Kidney epithelial cell (primary cell): ENCODE results near the gene POLR1C. TPM values are rescaled to one million over a fixed set of nuclear protein-coding genes. Genes with fewer than 3 reads are reported as not detected.
"Not testable (repeated sequence)": the region's sequence is repeated elsewhere in the genome, so short reads cannot be mapped to it uniquely, and the experiment has no call there.

Experiments
- DNase-seq: peaks from one replicate; pipeline ENCODE4 v3.0.0-alpha.2; 2010; ENCODE audit warnings: low read depth
- H3K27me3 ChIP-seq: 2 replicates; pipeline ENCODE4 v1.6.0; 2011; ENCODE audit warnings: low read length; ENCODE audit not compliant: control insufficient read depth, insufficient read depth
- H3K36me3 ChIP-seq: 2 replicates; pipeline ENCODE4 v1.5.1; 2011; ENCODE audit warnings: low read length; ENCODE audit not compliant: control insufficient read depth, insufficient read depth
- H3K4me3 ChIP-seq: 2 replicates; pipeline ENCODE4 v1.5.1; 2011; ENCODE audit warnings: low read depth, mild to moderate bottlenecking, control low read depth, low read length
- CTCF ChIP-seq: IDR thresholded peaks from 2 replicates; pipeline ENCODE4 v1.5.1; 2011; ENCODE audit warnings: mild to moderate bottlenecking, moderate library complexity, low read length, control low read depth, inconsistent platforms; ENCODE audit not compliant: insufficient read depth, poor library complexity, severe bottlenecking
- total RNA-seq: library from RNA; depleted of rRNA; stranded (reverse); fragments of >200 nt; gene quantifications from 2 replicates; pipeline ENCODE4 v1.2.3, GENCODE V29; 2015

Gene POLR1C
- 36.7 and 46.8 TPM in 2 replicates for total RNA-seq

GRCh38 chr6:43516697-43517504, at the start of gene POLR1C, which contains the start of gene YIPF3:
Gene POLR1C (plus strand): TSS chr6:43517089. CDS start chr6:43517110, 21 bp downstream.
Gene YIPF3 (minus strand): TSS chr6:43516926. CDS start chr6:43516807, 119 bp downstream.
- Histone ChIP-seq H3K27me3 (no peaks in the 10 kb centered on the region), H3K36me3 (peaks cover 7% of the 10 kb centered on the region), H3K4me3 (peak within 1 kb of the TSS; percentile 82)
- no peak for TF ChIP-seq CTCF
- DNase-seq, result peak; percentile 86

GRCh38 chr6:43467265-43467664, 49.6 kb upstream of the POLR1C start:
- not testable (repeated sequence) for H3K4me3 ChIP-seq, DNase-seq, H3K27me3 ChIP-seq, H3K36me3 ChIP-seq

- TF ChIP-seq CTCF, result no peak
- no peaks in the 10 kb centered on the region for H3K36me3 ChIP-seq
- no peak overlapping the region for H3K4me3 ChIP-seq
- no peak for DNase-seq
- peaks cover 3% of the 10 kb centered on the region for H3K27me3 ChIP-seq
These were observed 49.1 kb upstream of the POLR1C start for GRCh38 chr6:43467752-43468151.

- Histone ChIP-seq H3K27me3 (peaks cover 1% of the 10 kb centered on the region), H3K4me3 (no peak overlapping the region), H3K36me3 (no peaks in the 10 kb centered on the region)
- TF ChIP-seq CTCF, result no peak
- DNase-seq, result no peak
These were observed 48.6 kb upstream of the POLR1C start for GRCh38 chr6:43468240-43468639.

GRCh38 chr6:43468748-43469681, 47.9 kb upstream of the POLR1C start:
- H3K36me3 ChIP-seq, result no peaks in the 10 kb centered on the region
- no peaks in the 10 kb centered on the region for H3K27me3 ChIP-seq
- no peak for TF ChIP-seq CTCF
- H3K4me3 ChIP-seq, result no peak overlapping the region
- DNase-seq, result no peak

GRCh38 chr6:43469947-43470346, 46.9 kb upstream of the POLR1C start:
- no peaks in the 10 kb centered on the region for H3K36me3 ChIP-seq
- DNase-seq, result no peak
- no peak for TF ChIP-seq CTCF
- H3K27me3 ChIP-seq, result no peaks in the 10 kb centered on the region
- H3K4me3 ChIP-seq, result no peak overlapping the region
